HepG2 (cell line): Measurements from ENCODE around the gene KIF7. TPM values are rescaled to one million over a fixed set of nuclear protein-coding genes. Genes with fewer than 3 reads are reported as not detected.
A peak's percentile ranks its signal among the peaks of the same experiment; 100 is the strongest.

ENCODE experiments used
- FOXC1 ChIP-seq: sonication (generic); formaldehyde crosslinking; IDR thresholded peaks from 2 replicates; pipeline ENCODE4 v1.8.0; 2022; ENCODE audit warnings: mild to moderate bottlenecking, missing genetic modification reagents, borderline replicate concordance
- JDP2 ChIP-seq: sonication (generic); formaldehyde crosslinking; IDR thresholded peaks from 2 replicates; pipeline ENCODE4 v1.8.1; 2022; ENCODE audit warnings: missing genetic modification reagents, borderline replicate concordance
- STAG1 ChIP-seq: sonication (generic); formaldehyde crosslinking; IDR thresholded peaks from 2 replicates; pipeline ENCODE4 v1.4.0; 2020; ENCODE audit warnings: missing genetic modification reagents
- ZBTB42 ChIP-seq: sonication (generic); formaldehyde crosslinking; IDR thresholded peaks from 2 replicates; pipeline ENCODE4 v1.5.0; 2020; ENCODE audit warnings: mild to moderate bottlenecking, missing genetic modification reagents
- ZNF138 ChIP-seq: sonication (generic); formaldehyde crosslinking; IDR thresholded peaks from 2 replicates; pipeline ENCODE4 v1.5.0; 2020; ENCODE audit warnings: mild to moderate bottlenecking, low read depth, missing genetic modification reagents
- ZNF234 ChIP-seq: sonication (generic); formaldehyde crosslinking; conservative IDR thresholded peaks from 2 replicates; pipeline ENCODE4 v1.5.1; 2020; ENCODE audit warnings: mild to moderate bottlenecking, missing genetic modification reagents
- ZNF432 ChIP-seq: sonication (generic); formaldehyde crosslinking; IDR thresholded peaks from 2 replicates; pipeline ENCODE4 v1.5.0; 2020; ENCODE audit warnings: missing genetic modification reagents, mild to moderate bottlenecking, borderline replicate concordance
- ZNF598 ChIP-seq: sonication (generic); formaldehyde crosslinking; IDR thresholded peaks from 2 replicates; pipeline ENCODE4 v1.5.1; 2020; ENCODE audit warnings: mild to moderate bottlenecking, missing genetic modification reagents, borderline replicate concordance
- ZNF75D ChIP-seq: sonication (generic); formaldehyde crosslinking; IDR thresholded peaks from 2 replicates; pipeline ENCODE4 v1.8.1; 2023; ENCODE audit warnings: missing genetic modification reagents, mild to moderate bottlenecking, borderline replicate concordance
- polyA plus RNA-seq, 8 experiments: library from polyadenylated mRNA; depleted of rRNA in 3 of 8; stranded (reverse) in 7 of 8; unstranded in 1 of 8; fragments of >200 nt; fragmentation: Illumina TruSeq in 4 of 8; extraction: Trizol in 4 of 8; gene quantifications; 2 replicates each; pipeline versions ENCODE4 v1.2.1 to v1.2.3, GENCODE V29; 2011 to 2016; ENCODE audit warnings: low read depth in 4 of 8, missing spikeins in 1 of 8, mixed read lengths in 1 of 8; ENCODE audit not compliant: insufficient read depth in 1 of 8
- total RNA-seq, 5 experiments: library from RNA; depleted of rRNA; stranded (reverse); fragments of >200 nt; fragmentation: Illumina TruSeq; extraction: Trizol; gene quantifications; 2 replicates each; pipeline ENCODE4 v1.2.3, GENCODE V29; 2016; ENCODE audit warnings: low read depth in 1 of 5
- TF ChIP-seq, protein P1 (sequence below): sonication (generic); formaldehyde crosslinking; IDR thresholded peaks from 2 replicates; pipeline ENCODE4 v1.4.0; 2020; ENCODE audit warnings: mild to moderate bottlenecking, missing genetic modification reagents
- TF ChIP-seq, protein P2 (sequence below): IDR thresholded peaks from 2 replicates; pipeline ENCODE4 v1.6.1; 2016; ENCODE audit warnings: missing compliant biosample characterization, missing genetic modification reagents, borderline replicate concordance
- TF ChIP-seq, protein P3 (sequence below): sonication (generic); formaldehyde crosslinking; conservative IDR thresholded peaks from 2 replicates; pipeline ENCODE4 v1.4.0; 2020; ENCODE audit warnings: missing genetic modification reagents
- TF ChIP-seq, protein P4 (sequence below): sonication (generic); formaldehyde crosslinking; IDR thresholded peaks from 2 replicates; pipeline ENCODE4 v1.9.0; 2021; ENCODE audit warnings: missing genetic modification reagents, borderline replicate concordance
- TF ChIP-seq, protein P5 (sequence below): sonication (generic); formaldehyde crosslinking; conservative IDR thresholded peaks from 2 replicates; pipeline ENCODE4 v1.4.0; 2020; ENCODE audit warnings: mild to moderate bottlenecking, missing genetic modification reagents, moderate library complexity

Gene KIF7
- total and polyA plus RNA-seq, 2 of the 13 experiments (the other 11 are each of a cell fraction or from before 2014, with no cell fraction given): 1.5 to 6.2 TPM

DNA sequence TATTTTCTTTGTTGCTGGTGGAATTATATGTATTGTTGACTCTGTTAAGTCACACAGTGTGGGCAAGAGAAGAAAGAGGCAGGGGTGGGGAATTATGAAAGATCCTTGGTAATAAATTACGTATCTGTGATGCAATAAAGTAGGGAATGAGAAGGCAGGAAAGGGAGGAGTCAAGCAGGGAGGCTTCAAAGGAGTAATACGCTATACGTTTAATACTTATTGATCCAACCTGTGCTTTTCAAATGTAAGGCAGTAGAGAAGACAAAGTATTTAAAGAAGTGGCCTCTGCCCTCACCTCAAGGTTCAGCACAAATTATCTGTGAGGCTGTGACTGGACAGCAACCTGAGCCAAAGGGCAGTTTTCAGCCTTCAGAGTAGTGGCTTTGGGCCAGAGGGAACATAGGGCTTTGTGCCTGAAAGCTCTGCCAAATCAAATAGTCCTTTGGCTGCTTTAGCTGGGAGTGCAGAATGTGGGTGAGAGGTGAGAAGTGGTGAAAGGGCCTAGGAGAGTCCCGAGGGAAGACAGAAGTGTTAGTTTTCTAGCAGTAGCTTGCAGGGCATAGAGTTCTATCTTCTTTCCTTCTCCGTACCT lies 25.1 kb upstream of the KIF7 start (continued):
- TF ChIP-seq, protein P1, sequence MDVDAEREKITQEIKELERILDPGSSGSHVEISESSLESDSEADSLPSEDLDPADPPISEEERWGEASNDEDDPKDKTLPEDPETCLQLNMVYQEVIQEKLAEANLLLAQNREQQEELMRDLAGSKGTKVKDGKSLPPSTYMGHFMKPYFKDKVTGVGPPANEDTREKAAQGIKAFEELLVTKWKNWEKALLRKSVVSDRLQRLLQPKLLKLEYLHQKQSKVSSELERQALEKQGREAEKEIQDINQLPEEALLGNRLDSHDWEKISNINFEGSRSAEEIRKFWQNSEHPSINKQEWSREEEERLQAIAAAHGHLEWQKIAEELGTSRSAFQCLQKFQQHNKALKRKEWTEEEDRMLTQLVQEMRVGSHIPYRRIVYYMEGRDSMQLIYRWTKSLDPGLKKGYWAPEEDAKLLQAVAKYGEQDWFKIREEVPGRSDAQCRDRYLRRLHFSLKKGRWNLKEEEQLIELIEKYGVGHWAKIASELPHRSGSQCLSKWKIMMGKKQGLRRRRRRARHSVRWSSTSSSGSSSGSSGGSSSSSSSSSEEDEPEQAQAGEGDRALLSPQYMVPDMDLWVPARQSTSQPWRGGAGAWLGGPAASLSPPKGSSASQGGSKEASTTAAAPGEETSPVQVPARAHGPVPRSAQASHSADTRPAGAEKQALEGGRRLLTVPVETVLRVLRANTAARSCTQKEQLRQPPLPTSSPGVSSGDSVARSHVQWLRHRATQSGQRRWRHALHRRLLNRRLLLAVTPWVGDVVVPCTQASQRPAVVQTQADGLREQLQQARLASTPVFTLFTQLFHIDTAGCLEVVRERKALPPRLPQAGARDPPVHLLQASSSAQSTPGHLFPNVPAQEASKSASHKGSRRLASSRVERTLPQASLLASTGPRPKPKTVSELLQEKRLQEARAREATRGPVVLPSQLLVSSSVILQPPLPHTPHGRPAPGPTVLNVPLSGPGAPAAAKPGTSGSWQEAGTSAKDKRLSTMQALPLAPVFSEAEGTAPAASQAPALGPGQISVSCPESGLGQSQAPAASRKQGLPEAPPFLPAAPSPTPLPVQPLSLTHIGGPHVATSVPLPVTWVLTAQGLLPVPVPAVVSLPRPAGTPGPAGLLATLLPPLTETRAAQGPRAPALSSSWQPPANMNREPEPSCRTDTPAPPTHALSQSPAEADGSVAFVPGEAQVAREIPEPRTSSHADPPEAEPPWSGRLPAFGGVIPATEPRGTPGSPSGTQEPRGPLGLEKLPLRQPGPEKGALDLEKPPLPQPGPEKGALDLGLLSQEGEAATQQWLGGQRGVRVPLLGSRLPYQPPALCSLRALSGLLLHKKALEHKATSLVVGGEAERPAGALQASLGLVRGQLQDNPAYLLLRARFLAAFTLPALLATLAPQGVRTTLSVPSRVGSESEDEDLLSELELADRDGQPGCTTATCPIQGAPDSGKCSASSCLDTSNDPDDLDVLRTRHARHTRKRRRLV (CRISPR knock-in tag): no peak
- TF ChIP-seq ZNF432 (CRISPR knock-in tag) (no peak), ZNF234 (CRISPR knock-in tag) (no peak), ZNF75D (CRISPR knock-in tag) (no peak), JDP2 (CRISPR knock-in tag) (no peak), ZNF138 (CRISPR knock-in tag) (no peak), ZBTB42 (CRISPR knock-in tag) (no peak), FOXC1 (CRISPR knock-in tag) (no peak), STAG1 (no peak), ZNF598 (CRISPR knock-in tag) (no peak)
- TF ChIP-seq, protein P2, sequence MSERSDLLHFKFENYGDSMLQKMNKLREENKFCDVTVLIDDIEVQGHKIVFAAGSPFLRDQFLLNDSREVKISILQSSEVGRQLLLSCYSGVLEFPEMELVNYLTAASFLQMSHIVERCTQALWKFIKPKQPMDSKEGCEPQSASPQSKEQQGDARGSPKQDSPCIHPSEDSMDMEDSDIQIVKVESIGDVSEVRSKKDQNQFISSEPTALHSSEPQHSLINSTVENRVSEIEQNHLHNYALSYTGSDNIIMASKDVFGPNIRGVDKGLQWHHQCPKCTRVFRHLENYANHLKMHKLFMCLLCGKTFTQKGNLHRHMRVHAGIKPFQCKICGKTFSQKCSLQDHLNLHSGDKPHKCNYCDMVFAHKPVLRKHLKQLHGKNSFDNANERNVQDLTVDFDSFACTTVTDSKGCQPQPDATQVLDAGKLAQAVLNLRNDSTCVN (CRISPR knock-in tag): no peak
- TF ChIP-seq, protein P3, sequence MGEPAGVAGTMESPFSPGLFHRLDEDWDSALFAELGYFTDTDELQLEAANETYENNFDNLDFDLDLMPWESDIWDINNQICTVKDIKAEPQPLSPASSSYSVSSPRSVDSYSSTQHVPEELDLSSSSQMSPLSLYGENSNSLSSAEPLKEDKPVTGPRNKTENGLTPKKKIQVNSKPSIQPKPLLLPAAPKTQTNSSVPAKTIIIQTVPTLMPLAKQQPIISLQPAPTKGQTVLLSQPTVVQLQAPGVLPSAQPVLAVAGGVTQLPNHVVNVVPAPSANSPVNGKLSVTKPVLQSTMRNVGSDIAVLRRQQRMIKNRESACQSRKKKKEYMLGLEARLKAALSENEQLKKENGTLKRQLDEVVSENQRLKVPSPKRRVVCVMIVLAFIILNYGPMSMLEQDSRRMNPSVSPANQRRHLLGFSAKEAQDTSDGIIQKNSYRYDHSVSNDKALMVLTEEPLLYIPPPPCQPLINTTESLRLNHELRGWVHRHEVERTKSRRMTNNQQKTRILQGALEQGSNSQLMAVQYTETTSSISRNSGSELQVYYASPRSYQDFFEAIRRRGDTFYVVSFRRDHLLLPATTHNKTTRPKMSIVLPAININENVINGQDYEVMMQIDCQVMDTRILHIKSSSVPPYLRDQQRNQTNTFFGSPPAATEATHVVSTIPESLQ (CRISPR knock-in tag): no peak
- TF ChIP-seq, protein P4, sequence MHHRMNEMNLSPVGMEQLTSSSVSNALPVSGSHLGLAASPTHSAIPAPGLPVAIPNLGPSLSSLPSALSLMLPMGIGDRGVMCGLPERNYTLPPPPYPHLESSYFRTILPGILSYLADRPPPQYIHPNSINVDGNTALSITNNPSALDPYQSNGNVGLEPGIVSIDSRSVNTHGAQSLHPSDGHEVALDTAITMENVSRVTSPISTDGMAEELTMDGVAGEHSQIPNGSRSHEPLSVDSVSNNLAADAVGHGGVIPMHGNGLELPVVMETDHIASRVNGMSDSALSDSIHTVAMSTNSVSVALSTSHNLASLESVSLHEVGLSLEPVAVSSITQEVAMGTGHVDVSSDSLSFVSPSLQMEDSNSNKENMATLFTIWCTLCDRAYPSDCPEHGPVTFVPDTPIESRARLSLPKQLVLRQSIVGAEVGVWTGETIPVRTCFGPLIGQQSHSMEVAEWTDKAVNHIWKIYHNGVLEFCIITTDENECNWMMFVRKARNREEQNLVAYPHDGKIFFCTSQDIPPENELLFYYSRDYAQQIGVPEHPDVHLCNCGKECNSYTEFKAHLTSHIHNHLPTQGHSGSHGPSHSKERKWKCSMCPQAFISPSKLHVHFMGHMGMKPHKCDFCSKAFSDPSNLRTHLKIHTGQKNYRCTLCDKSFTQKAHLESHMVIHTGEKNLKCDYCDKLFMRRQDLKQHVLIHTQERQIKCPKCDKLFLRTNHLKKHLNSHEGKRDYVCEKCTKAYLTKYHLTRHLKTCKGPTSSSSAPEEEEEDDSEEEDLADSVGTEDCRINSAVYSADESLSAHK (CRISPR knock-in tag): no peak
- TF ChIP-seq, protein P5, sequence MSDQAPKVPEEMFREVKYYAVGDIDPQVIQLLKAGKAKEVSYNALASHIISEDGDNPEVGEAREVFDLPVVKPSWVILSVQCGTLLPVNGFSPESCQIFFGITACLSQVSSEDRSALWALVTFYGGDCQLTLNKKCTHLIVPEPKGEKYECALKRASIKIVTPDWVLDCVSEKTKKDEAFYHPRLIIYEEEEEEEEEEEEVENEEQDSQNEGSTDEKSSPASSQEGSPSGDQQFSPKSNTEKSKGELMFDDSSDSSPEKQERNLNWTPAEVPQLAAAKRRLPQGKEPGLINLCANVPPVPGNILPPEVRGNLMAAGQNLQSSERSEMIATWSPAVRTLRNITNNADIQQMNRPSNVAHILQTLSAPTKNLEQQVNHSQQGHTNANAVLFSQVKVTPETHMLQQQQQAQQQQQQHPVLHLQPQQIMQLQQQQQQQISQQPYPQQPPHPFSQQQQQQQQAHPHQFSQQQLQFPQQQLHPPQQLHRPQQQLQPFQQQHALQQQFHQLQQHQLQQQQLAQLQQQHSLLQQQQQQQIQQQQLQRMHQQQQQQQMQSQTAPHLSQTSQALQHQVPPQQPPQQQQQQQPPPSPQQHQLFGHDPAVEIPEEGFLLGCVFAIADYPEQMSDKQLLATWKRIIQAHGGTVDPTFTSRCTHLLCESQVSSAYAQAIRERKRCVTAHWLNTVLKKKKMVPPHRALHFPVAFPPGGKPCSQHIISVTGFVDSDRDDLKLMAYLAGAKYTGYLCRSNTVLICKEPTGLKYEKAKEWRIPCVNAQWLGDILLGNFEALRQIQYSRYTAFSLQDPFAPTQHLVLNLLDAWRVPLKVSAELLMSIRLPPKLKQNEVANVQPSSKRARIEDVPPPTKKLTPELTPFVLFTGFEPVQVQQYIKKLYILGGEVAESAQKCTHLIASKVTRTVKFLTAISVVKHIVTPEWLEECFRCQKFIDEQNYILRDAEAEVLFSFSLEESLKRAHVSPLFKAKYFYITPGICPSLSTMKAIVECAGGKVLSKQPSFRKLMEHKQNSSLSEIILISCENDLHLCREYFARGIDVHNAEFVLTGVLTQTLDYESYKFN: peak; percentile 92
